K562 (cell line): ENCODE measurements around the gene TFPT. TPM values are rescaled to one million over a fixed set of nuclear protein-coding genes. Genes with fewer than 3 reads are reported as not detected.

ENCODE experiments used
- ATAC-seq: fragments of 200-7000 bp; cut with Tn5 transposase; 3 replicates; pipeline ENCODE4 v1.9.1; 2020; ENCODE audit warnings: moderate library complexity
- BruUV-seq: library from RNA; stranded (reverse); fragments of 400-500 nt; replicated peaks from 2 replicates; lab custom pipeline; 2021; lab: Mats Ljungman, UMichigan
- CTCF ChIA-PET: fragments of 300-600 bp; formaldehyde crosslinking; extraction: SDS; loops from one replicate; lab custom pipeline; 2021; ENCODE audit warnings: low intra/inter-chr PET ratio; lab: Yijun Ruan, JAX
- POLR2A ChIA-PET: fragments of 300-600, 350-650 bp; sonication (Branson Sonifier 250); formaldehyde crosslinking; extraction: SDS; loops from one replicate; lab custom pipeline; 2021; ENCODE audit warnings: antibody characterized with exemption, inconsistent platforms; lab: Yijun Ruan, JAX
- DNase-seq, 4 experiments: peaks; one replicate each; pipeline versions ENCODE4 v3.0.0 to v3.0.0-alpha.2; 2011 to 2018; ENCODE audit warnings: low spot score in 3 of 4, mixed read lengths in 3 of 4; ENCODE audit errors: extremely low read depth in 1 of 4
- FAIRE-seq: peaks from 2 replicates; lab custom pipeline; 2011; peaks lifted over from hg19 to GRCh38; lab: Jason Lieb, UNC
- H2AFZ ChIP-seq: 2 replicates; pipeline ENCODE4 v1.6.0; 2011; ENCODE audit warnings: low read depth, low read length, control low read depth, inconsistent platforms
- H3K27ac ChIP-seq: fragments of 200-600 bp; 3 replicates; pipeline ENCODE4 v1.8.0; 2011; ENCODE audit warnings: low read depth, mild to moderate bottlenecking, control low read depth, inconsistent platforms, low read length, moderate library complexity, mixed read lengths; ENCODE audit errors: extremely low read depth
- H3K27me3 ChIP-seq, 2 experiments: fragments of 300-600 bp in 1 of 2; 2 replicates in 1 of 2; 3 replicates in 1 of 2; pipeline versions ENCODE4 v1.6.0 to v1.8.0; 2011; ENCODE audit warnings: inconsistent platforms in 2 of 2, low read length in 2 of 2, mild to moderate bottlenecking in 1 of 2, mixed read lengths in 1 of 2, moderate library complexity in 1 of 2; ENCODE audit not compliant: control insufficient read depth in 2 of 2, insufficient read depth in 2 of 2
- H3K36me3 ChIP-seq: fragments of 300-600 bp; 3 replicates; pipeline ENCODE4 v1.8.0; 2011; ENCODE audit warnings: mild to moderate bottlenecking, low read length, inconsistent platforms; ENCODE audit not compliant: control insufficient read depth, insufficient read depth
- H3K4me1 ChIP-seq, 2 experiments: fragments of 200-600 bp in 1 of 2; replicated peaks in 1 of 2; 2 replicates in 1 of 2; 3 replicates in 1 of 2; pipeline versions ENCODE4 v1.5.1 to v1.8.0; 2011; ENCODE audit warnings: inconsistent platforms in 2 of 2, low read length in 2 of 2, mild to moderate bottlenecking in 1 of 2, mixed read lengths in 1 of 2, moderate library complexity in 1 of 2; ENCODE audit not compliant: control insufficient read depth in 2 of 2, insufficient read depth in 2 of 2
- H3K4me2 ChIP-seq: 2 replicates; pipeline ENCODE4 v1.6.1; 2011; ENCODE audit warnings: low read length, control low read depth, inconsistent platforms, mixed read lengths; ENCODE audit not compliant: insufficient read depth
- H3K4me3 ChIP-seq: fragments of 200-600 bp; sonication (generic), shearing (Covaris generic); 2 replicates; pipeline ENCODE4 v1.5.1; 2016; ENCODE audit warnings: control low read depth, inconsistent platforms
- H3K79me2 ChIP-seq: fragments of 200-600 bp; 3 replicates; pipeline ENCODE4 v1.8.0; 2011; ENCODE audit warnings: low read length, inconsistent platforms; ENCODE audit not compliant: control insufficient read depth, insufficient read depth
- H3K9ac ChIP-seq, 2 experiments: 2 replicates each; pipeline versions ENCODE4 v1.6.0 to v1.6.1; 2011; ENCODE audit warnings: low read depth in 2 of 2, low read length in 2 of 2, control low read depth in 1 of 2, inconsistent platforms in 1 of 2, mild to moderate bottlenecking in 1 of 2, mixed read lengths in 1 of 2; ENCODE audit not compliant: insufficient read depth in 1 of 2
- H3K9me1 ChIP-seq: one replicate; pipeline ENCODE4 v1.6.0; 2011; ENCODE audit warnings: inconsistent platforms, mild to moderate bottlenecking, low read length, moderate library complexity; ENCODE audit not compliant: control insufficient read depth, insufficient read depth
- H3K9me3 ChIP-seq: replicated peaks from 2 replicates; pipeline ENCODE4 v1.5.1; 2011; ENCODE audit warnings: low read depth, low read length, inconsistent platforms; ENCODE audit not compliant: control insufficient read depth, insufficient read depth
- H4K20me1 ChIP-seq: replicated peaks from 2 replicates; pipeline ENCODE4 v1.6.1; 2011; ENCODE audit warnings: low read length, inconsistent platforms, mixed read lengths; ENCODE audit not compliant: control insufficient read depth, insufficient read depth
- BCL6 ChIP-seq: fragments of 250-450 bp; sonication (Bioruptor Pico); IDR thresholded peaks from 2 replicates; pipeline ENCODE4 v1.4.0; 2020
- BDP1 ChIP-seq: IDR thresholded peaks from 3 replicates; pipeline ENCODE4 v1.6.1; 2011; ENCODE audit not compliant: insufficient read length, insufficient read depth
- HBP1 ChIP-seq: fragments of 450-650 bp; formaldehyde crosslinking; IDR thresholded peaks from 2 replicates; pipeline ENCODE4 v1.4.0; 2022; ENCODE audit warnings: missing genetic modification characterization
- MAFG ChIP-seq: fragments of 450-650 bp; conservative IDR thresholded peaks from 2 replicates; pipeline ENCODE4 v1.6.1; 2016; ENCODE audit warnings: missing genetic modification characterization, missing compliant biosample characterization
- SMARCE1 ChIP-seq: fragments of 450-650 bp; IDR thresholded peaks from 2 replicates; pipeline ENCODE4 v1.7.1; 2016; ENCODE audit warnings: mild to moderate bottlenecking
- ZBTB40 ChIP-seq, 2 experiments: fragments of 450-650 bp in 1 of 2; sonication (generic) in 1 of 2; formaldehyde crosslinking in 1 of 2; IDR thresholded peaks; 2 replicates each; pipeline versions ENCODE4 v1.7.1 to v1.9.0; 2016 to 2022; ENCODE audit warnings: inconsistent platforms in 1 of 2, mild to moderate bottlenecking in 1 of 2, missing genetic modification reagents in 1 of 2
- ZBTB43 ChIP-seq: sonication (generic); formaldehyde crosslinking; IDR thresholded peaks from 2 replicates; pipeline ENCODE4 v1.8.0; 2023; ENCODE audit warnings: mild to moderate bottlenecking, missing genetic modification reagents
- ZC3H11A ChIP-seq: IDR thresholded peaks from 2 replicates; pipeline ENCODE4 v1.6.1; 2012; ENCODE audit warnings: low read depth, low read length, improper control_type of control experiment
- ZNF75A ChIP-seq: fragments of 450-650 bp; formaldehyde crosslinking; IDR thresholded peaks from 2 replicates; pipeline ENCODE4 v1.4.0; 2020; ENCODE audit warnings: mild to moderate bottlenecking
- WGBS: fragments of 100-300 bp; shearing (Covaris generic); methylation state at CpG from one replicate; pipeline ENCODE4 v1.1.6; 2016; ENCODE audit warnings: low coverage, mixed read lengths; ENCODE audit not compliant: insufficient coverage; ENCODE audit errors: missing lambda C conversion rate; 5-methylcytosine and 5-hydroxymethylcytosine counted together
- in situ Hi-C: fragments of 300-500 bp; cut with MboI; formaldehyde crosslinking; loops from 4 replicates; pipeline ENCODE4 v1.15.0; 2018; ENCODE audit warnings: inconsistent platforms, mixed read lengths
- intact Hi-C: fragments of 100-400 bp; cut with micrococcal nuclease; formaldehyde crosslinking; loops from 2 replicates; pipeline ENCODE4 v1.14.2; 2022
- polyA plus RNA-seq, 8 experiments: library from polyadenylated mRNA; depleted of rRNA in 4 of 8; stranded (reverse) in 5 of 8; unstranded in 3 of 8; fragments of >200 nt; fragmentation: Nextera tagmentation in 2 of 8; fragmentation: Illumina TruSeq in 1 of 8; extraction: Ambion mirVana in 2 of 8; extraction: Trizol in 1 of 8; gene quantifications; 2 replicates each; pipeline versions ENCODE4 v1.2.1 to v1.2.3, GENCODE V29; 2011 to 2014; ENCODE audit warnings: inconsistent platforms in 1 of 8, missing spikeins in 1 of 8
- total RNA-seq, 7 experiments: library from RNA; depleted of rRNA in 6 of 7; stranded (reverse); fragments of >200 nt in 6 of 7; fragmentation: Illumina TruSeq in 2 of 7; extraction: Trizol in 2 of 7; gene quantifications; 2 replicates each; pipeline versions ENCODE4 v1.2.1 to v1.2.3, GENCODE V29; 2011 to 2021; ENCODE audit warnings: low replicate concordance in 1 of 7

Gene TFPT
- total and polyA plus RNA-seq, 9 of the 15 experiments (the other 6 are each of a cell fraction or from before 2014, with no cell fraction given): 0.72 to 16.4 (median 9.2) TPM

GRCh38 chr19:54136086-54136863 lies 20.8 kb upstream of the TFPT start:
- H3K27me3 ChIP-seq: no peaks in the 10 kb centered on the region
- FAIRE-seq (no peak), DNase-seq (peak in 1 of 4 experiments; percentile 26), ATAC-seq (no peak)
- peaks cover 16% of the 10 kb centered on the region for H3K9me1 ChIP-seq
- peaks cover 12% of the 10 kb centered on the region for H4K20me1 ChIP-seq
- POLR2A ChIA-PET: interaction anchor here (0.6 to 3.1 kb wide), 13 partner anchors 12 to 87 kb away, joined by 3 to 29 read pairs (median 8); partner anchors contain the start of genes LENG1, MBOAT7, PRPF31 and RPS9
- peak overlapping the region; percentile 100 for H3K4me2 ChIP-seq
- peaks cover 37% of the 10 kb centered on the region for H3K79me2 ChIP-seq
- H3K9ac ChIP-seq: peak overlapping the region; percentile 69 to 86
- intact Hi-C loops: loop anchor here (2.0 kb wide), 1 partner anchor 65 kb away; the partner anchor contains the start of gene RPS9
- in situ Hi-C loops: no loop called here
- no peaks in the 10 kb centered on the region for H3K9me3 ChIP-seq
- peak overlapping the region; percentile 92 for H2AFZ ChIP-seq
- 9% methylated on average over 29 of the region's 30 CpGs for WGBS
- TSS peak; percentile 90 for BruUV-seq
- peak overlapping the region; percentile 51 for H3K4me3 ChIP-seq
- H3K36me3 ChIP-seq: peaks cover 33% of the 10 kb centered on the region
- H3K4me1 ChIP-seq: peaks cover 14 to 23% of the 10 kb centered on the region in 2 experiments; a peak in 4 of 5 replicates
- CTCF ChIA-PET: no interaction called here
- H3K27ac ChIP-seq: peak overlapping the region; percentile 59
- TF ChIP-seq BDP1 (no peak), ZC3H11A (no peak), ZBTB40 (IDR thresholded peaks at IDR 0.05) (0 out of 2 replicates have a peak, but pooled peaks have one; percentile 28), ZBTB40 (CRISPR knock-in tag; IDR thresholded peaks at IDR 0.05) (no peak), MAFG (tag) (no peak), SMARCE1 (no peak), ZNF75A (CRISPR knock-in tag) (no peak), BCL6 (CRISPR knock-in tag) (no peak), ZBTB43 (CRISPR knock-in tag) (no peak), HBP1 (peak; percentile 25; the same call in 1 of the 2 replicates)
